H9 (cell line): ENCODE data around the gene MIB2. TPM values are rescaled to one million over a fixed set of nuclear protein-coding genes. Genes with fewer than 3 reads are reported as not detected.

Source experiments
- DNase-seq: peaks from one replicate; pipeline ENCODE4 v3.0.0-alpha.2; 2017
- H2AFZ ChIP-seq: one replicate; pipeline ENCODE4 v1.6.1; 2013; ENCODE audit warnings: mild to moderate bottlenecking, low read length, control low read depth, moderate library complexity
- H2AK5ac ChIP-seq: 2 replicates; pipeline ENCODE4 v1.6.1; 2013; ENCODE audit warnings: low read length, control low read depth, mixed read lengths; ENCODE audit not compliant: insufficient read length
- H2BK120ac ChIP-seq: one replicate; pipeline ENCODE4 v1.6.1; 2013; ENCODE audit warnings: low read depth, mild to moderate bottlenecking, low read length, control low read depth, inconsistent platforms; ENCODE audit not compliant: poor library complexity, severe bottlenecking
- H2BK12ac ChIP-seq: 2 replicates; pipeline ENCODE4 v1.6.1; 2013; ENCODE audit warnings: low read length, control low read depth, mixed read lengths, low read depth; ENCODE audit not compliant: insufficient read length
- H2BK15ac ChIP-seq: 2 replicates; pipeline ENCODE4 v1.6.1; 2013; ENCODE audit warnings: low read depth, low read length, control low read depth
- H2BK20ac ChIP-seq: one replicate; pipeline ENCODE4 v1.6.1; 2013; ENCODE audit warnings: low read depth, mild to moderate bottlenecking, low read length, control low read depth, inconsistent platforms; ENCODE audit not compliant: poor library complexity, severe bottlenecking
- H2BK5ac ChIP-seq: 2 replicates; pipeline ENCODE4 v1.6.1; 2013; ENCODE audit warnings: low read length, control low read depth, mixed read lengths; ENCODE audit not compliant: insufficient read length
- H3K14ac ChIP-seq: 2 replicates; pipeline ENCODE4 v1.6.1; 2013; ENCODE audit warnings: low read length, control low read depth; ENCODE audit not compliant: insufficient read depth
- H3K18ac ChIP-seq: 2 replicates; pipeline ENCODE4 v1.6.1; 2013; ENCODE audit warnings: low read depth, mild to moderate bottlenecking, mixed read lengths, low read length, control low read depth; ENCODE audit not compliant: insufficient read length
- H3K23ac ChIP-seq: 2 replicates; pipeline ENCODE4 v1.6.1; 2013; ENCODE audit warnings: low read length, control low read depth, mixed read lengths, low read depth; ENCODE audit not compliant: insufficient read length
- H3K23me2 ChIP-seq: 2 replicates; pipeline ENCODE4 v1.6.1; 2013; ENCODE audit warnings: low read depth, mild to moderate bottlenecking, mixed read lengths, low read length, control low read depth; ENCODE audit not compliant: insufficient read length, poor library complexity, severe bottlenecking
- H3K27ac ChIP-seq: 2 replicates; pipeline ENCODE4 v1.5.1; 2013; ENCODE audit warnings: low read length, control low read depth, mixed read lengths, low read depth; ENCODE audit not compliant: insufficient read length
- H3K27me3 ChIP-seq: 2 replicates; pipeline ENCODE4 v1.6.1; 2013; ENCODE audit warnings: low read length, control low read depth, inconsistent platforms; ENCODE audit not compliant: insufficient read depth
- H3K4ac ChIP-seq: 2 replicates; pipeline ENCODE4 v1.6.1; 2013; ENCODE audit warnings: low read depth, mild to moderate bottlenecking, control low read depth, inconsistent platforms, low read length, moderate library complexity
- H3K4me1 ChIP-seq: 2 replicates; pipeline ENCODE4 v1.6.1; 2013; ENCODE audit warnings: low read length, control low read depth, inconsistent platforms; ENCODE audit not compliant: insufficient read depth
- H3K4me2 ChIP-seq: 2 replicates; pipeline ENCODE4 v1.6.1; 2013; ENCODE audit warnings: low read length, control low read depth, mixed read lengths; ENCODE audit not compliant: insufficient read length, insufficient read depth
- H3K56ac ChIP-seq: 2 replicates; pipeline ENCODE4 v1.6.1; 2013; ENCODE audit warnings: low read depth, mild to moderate bottlenecking, mixed read lengths, low read length, control low read depth; ENCODE audit not compliant: insufficient read length
- H3K79me1 ChIP-seq: 2 replicates; pipeline ENCODE4 v1.6.1; 2013; ENCODE audit warnings: low read depth, mild to moderate bottlenecking, moderate library complexity, low read length, control low read depth, inconsistent platforms; ENCODE audit not compliant: insufficient read depth, poor library complexity, severe bottlenecking
- H3K79me2 ChIP-seq: 2 replicates; pipeline ENCODE4 v1.6.1; 2013; ENCODE audit warnings: low read length, control low read depth, inconsistent platforms; ENCODE audit not compliant: insufficient read depth
- H3K9ac ChIP-seq: 2 replicates; pipeline ENCODE4 v1.6.1; 2013; ENCODE audit warnings: low read length, control low read depth, mixed read lengths; ENCODE audit not compliant: insufficient read length; ENCODE audit errors: extremely low read depth
- H3K9me3 ChIP-seq: one replicate; pipeline ENCODE4 v1.6.1; 2013; ENCODE audit warnings: low read depth, low read length, inconsistent platforms; ENCODE audit not compliant: control insufficient read depth
- H3T11ph ChIP-seq: one replicate; pipeline ENCODE4 v1.6.1; 2013; ENCODE audit warnings: mild to moderate bottlenecking, low read length, control low read depth, inconsistent platforms
- H4K20me1 ChIP-seq: one replicate; pipeline ENCODE4 v1.6.1; 2013; ENCODE audit not compliant: control insufficient read depth, insufficient read length, insufficient read depth
- H4K5ac ChIP-seq: 2 replicates; pipeline ENCODE4 v1.6.1; 2013; ENCODE audit warnings: low read depth, mild to moderate bottlenecking, mixed read lengths, low read length, control low read depth; ENCODE audit not compliant: insufficient read length
- H4K8ac ChIP-seq: replicated peaks from 2 replicates; pipeline ENCODE4 v1.6.1; 2013; ENCODE audit warnings: low read length, control low read depth, mixed read lengths, low read depth; ENCODE audit not compliant: insufficient read length
- H4K91ac ChIP-seq: 2 replicates; pipeline ENCODE4 v1.6.1; 2013; ENCODE audit warnings: low read depth, mild to moderate bottlenecking, moderate library complexity, mixed read lengths, low read length, control low read depth; ENCODE audit not compliant: insufficient read length
- H3K27ac Mint-ChIP-seq, 3 experiments: 2 replicates in 2 of 3; 3 replicates in 1 of 3; pipeline ENCODE4 v1.8.0; 2020 to 2021; ENCODE audit warnings: mixed read lengths in 3 of 3, mild to moderate bottlenecking in 1 of 3, moderate library complexity in 1 of 3
- H3K27me3 Mint-ChIP-seq: 2 replicates; pipeline ENCODE4 v1.8.0; 2021; ENCODE audit warnings: low read depth, mild to moderate bottlenecking, moderate library complexity, mixed read lengths
- H3K36me3 Mint-ChIP-seq, 3 experiments: 2 replicates in 2 of 3; 3 replicates in 1 of 3; pipeline ENCODE4 v1.8.0; 2020 to 2021; ENCODE audit warnings: low read depth in 3 of 3, mixed read lengths in 3 of 3; ENCODE audit not compliant: insufficient read depth in 1 of 3
- H3K4me1 Mint-ChIP-seq, 2 experiments: 2 replicates each; pipeline ENCODE4 v1.8.0; 2020; ENCODE audit warnings: mixed read lengths in 2 of 2
- H3K4me3 Mint-ChIP-seq, 2 experiments: 2 replicates in 1 of 2; 3 replicates in 1 of 2; pipeline ENCODE4 v1.8.0; 2020 to 2021; ENCODE audit warnings: mild to moderate bottlenecking in 2 of 2, mixed read lengths in 2 of 2, moderate library complexity in 1 of 2
- H3K9me3 Mint-ChIP-seq, 2 experiments: 2 replicates in 1 of 2; 3 replicates in 1 of 2; pipeline ENCODE4 v1.8.0; 2020; ENCODE audit warnings: mild to moderate bottlenecking in 2 of 2, mixed read lengths in 2 of 2, moderate library complexity in 1 of 2
- CTCF ChIP-seq: fragments of 200-600 bp; sonication (generic); conservative IDR thresholded peaks from 3 replicates; pipeline ENCODE4 v1.8.0; 2021; ENCODE audit warnings: antibody characterized with exemption, mild to moderate bottlenecking
- WGBS: extraction: QIAGEN DNeasy Blood & Tissue Kit; methylation state at CpG from one replicate; pipeline ENCODE4 v1.1.7; 2013; ENCODE audit warnings: missing lambda C conversion rate, low lambda C conversion rate, mixed read lengths; ENCODE audit not compliant: insufficient read length; ENCODE audit errors: extremely low coverage; 5-methylcytosine and 5-hydroxymethylcytosine counted together
- total RNA-seq: library from RNA; stranded (reverse); gene quantifications from 2 replicates; pipeline ENCODE4 v1.2.1, GENCODE V29; 2021

The MIB2 gene
- total RNA-seq, 1 experiment from 2014 or later = 77.8 TPM

DNA sequence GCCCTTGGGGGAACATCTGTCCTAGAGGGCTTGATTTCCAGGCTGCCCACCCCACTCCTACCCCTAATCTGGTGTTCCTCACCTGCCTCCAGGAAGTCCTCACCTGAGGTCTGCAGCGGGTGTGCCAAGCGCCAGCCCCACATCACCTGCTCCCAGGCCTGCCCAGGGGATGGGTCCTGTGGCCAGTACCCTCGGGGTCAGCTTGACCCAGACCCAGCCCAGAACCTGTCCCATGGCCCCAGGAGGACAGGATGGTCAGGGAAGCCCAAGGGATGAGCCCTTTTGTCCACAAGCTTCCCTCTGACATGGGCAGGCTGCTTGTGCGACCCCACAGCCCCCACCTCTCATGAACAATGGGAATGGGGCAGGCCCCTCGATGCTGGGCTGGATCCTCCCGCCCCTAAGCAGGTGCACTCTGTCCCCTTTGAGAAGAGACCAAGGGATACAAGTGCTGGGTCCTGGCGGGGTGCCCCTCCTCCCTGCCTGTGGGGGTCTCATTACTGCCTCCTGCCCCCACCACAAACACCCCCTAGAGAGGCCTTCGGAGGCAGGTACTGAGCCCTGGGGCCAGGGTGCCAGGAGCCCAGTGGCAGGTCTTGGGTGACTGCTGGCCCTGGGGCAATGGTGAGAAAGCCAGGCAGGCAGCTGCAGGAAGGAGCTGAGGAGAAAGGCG is 3.2 kb downstream of the MIB2 start:
- no peak overlapping the region for H2BK20ac ChIP-seq
- no peak overlapping the region for H3K27ac ChIP-seq
- H3K4me1 ChIP-seq = peaks cover 5% of the 10 kb centered on the region; the same call in 1 of the 2 replicates
- peaks cover 2 to 13% (median 6%) of the 10 kb centered on the region in 3 experiments; a peak in 6 of 7 replicates for H3K36me3 Mint-ChIP-seq
- no peaks in the 10 kb centered on the region for H3K79me2 ChIP-seq
- no peak overlapping the region for H3K56ac ChIP-seq
- TF ChIP-seq CTCF = no peak
- H3K9me3 Mint-ChIP-seq = no peaks in the 10 kb centered on the region; a peak in 1 of 5 replicates
- no peak overlapping the region for H4K8ac ChIP-seq
- H3K4me1 Mint-ChIP-seq = peaks cover 14 to 18% of the 10 kb centered on the region in 2 experiments
- H3K23ac ChIP-seq = no peak overlapping the region
- no peak overlapping the region for H3K4me3 Mint-ChIP-seq
- no peak overlapping the region for H4K91ac ChIP-seq
- no peaks in the 10 kb centered on the region for H4K20me1 ChIP-seq
- H3K23me2 ChIP-seq = peaks cover 15% of the 10 kb centered on the region
- H2BK15ac ChIP-seq = no peak overlapping the region
- no peak overlapping the region for H3K4ac ChIP-seq
- no peak overlapping the region for H3K27ac Mint-ChIP-seq
- no peak overlapping the region for H3T11ph ChIP-seq
- H3K4me2 ChIP-seq = no peak overlapping the region
- H3K9ac ChIP-seq = no peak overlapping the region
- no peak for DNase-seq
- H2AFZ ChIP-seq = no peak overlapping the region
- no peaks in the 10 kb centered on the region for H3K27me3 ChIP-seq
- H2BK12ac ChIP-seq = no peak overlapping the region
- H2BK120ac ChIP-seq = no peak overlapping the region
- no peak overlapping the region for H3K14ac ChIP-seq
- no peaks in the 10 kb centered on the region; the same call in 1 of the 2 replicates for H3K27me3 Mint-ChIP-seq
- H3K18ac ChIP-seq = no peak overlapping the region
- no peak overlapping the region for H4K5ac ChIP-seq
- no peaks in the 10 kb centered on the region for H3K79me1 ChIP-seq
- no peaks in the 10 kb centered on the region for H3K9me3 ChIP-seq
- no peak overlapping the region for H2AK5ac ChIP-seq
- H2BK5ac ChIP-seq = no peak overlapping the region
- no CpG with 5 or more reads among the region's 9 CpGs for WGBS
